ENCODE measurements around the gene PRKCE.

GRCh38 chr2:45912109-45912508 is 260.6 kb downstream of the PRKCE start:
- TF ChIP-seq CTCF (conservative IDR thresholded peaks at IDR 0.05; ENCODE audit: low read depth in 2 of 2) (no peak), EZH2 (IDR thresholded peaks at IDR 0.05; ENCODE audit: low read depth, unreplicated experiment) (no peak), ZNF331 (CRISPR knock-in tag; IDR thresholded peaks at IDR 0.05; ENCODE audit: low read depth) (no peak), REST (IDR thresholded peaks at IDR 0.05; ENCODE audit: unreplicated experiment) (no peak), ZNF114 (CRISPR knock-in tag; IDR thresholded peaks at IDR 0.05) (no peak), ETS1 (IDR thresholded peaks at IDR 0.05) (no peak)
